Measurements from ENCODE around the gene CALN1. TPM values are rescaled to one million over a fixed set of nuclear protein-coding genes. Genes with fewer than 3 reads are reported as not detected.

Gene CALN1
- total RNA-seq, 4 donors from 2014 or later: 0.04 TPM; not detected in 3

GRCh38 chr7:72309476-72309875 lies 102.7 kb downstream of the CALN1 start:
- Histone ChIP-seq H3K9me3 (no peaks in the 10 kb centered on the region), H3K27ac (no peak overlapping the region), H3K4me3 (no peak overlapping the region), H3K27me3 (no peaks in the 10 kb centered on the region), H3K4me1 (no peaks in the 10 kb centered on the region), H3K36me3 (no peaks in the 10 kb centered on the region)
- no peak for ATAC-seq
- WGBS, 2 donors (ENCODE audit: low coverage in 1 of 2): 88% methylated on average over 7 of the region's 9 CpGs; no CpG with 5 or more reads in 1 of the 2 donors
- TF ChIP-seq POLR2A (IDR thresholded peaks at IDR 0.05) (no peak), POLR2AphosphoS5 (IDR thresholded peaks at IDR 0.05) (no peak), CTCF (IDR thresholded peaks at IDR 0.05) (no peak), EP300 (IDR thresholded peaks at IDR 0.05) (no peak)

GRCh38 chr7:72308986-72309385 lies 103.2 kb downstream of the CALN1 start:
- no peak for ATAC-seq

GRCh38 chr7:72307566-72307965 lies 104.6 kb downstream of the CALN1 start:
- TF ChIP-seq POLR2AphosphoS5 (IDR thresholded peaks at IDR 0.05) (no peak), CTCF (IDR thresholded peaks at IDR 0.05) (no peak), EP300 (IDR thresholded peaks at IDR 0.05) (no peak), POLR2A (IDR thresholded peaks at IDR 0.05) (no peak)
- no peak overlapping the region for H3K27ac ChIP-seq
- no peak overlapping the region for H3K4me3 ChIP-seq
- H3K4me1 ChIP-seq: no peaks in the 10 kb centered on the region
- H3K27me3 ChIP-seq: no peaks in the 10 kb centered on the region
- no peak for ATAC-seq
- WGBS, 2 donors (ENCODE audit: low coverage in 1 of 2): 69% methylated on average over 4 of the region's 9 CpGs; no CpG with 5 or more reads in 1 of the 2 donors
- no peaks in the 10 kb centered on the region for H3K36me3 ChIP-seq
- no peaks in the 10 kb centered on the region for H3K9me3 ChIP-seq

More at GRCh38 chr7:72308986-72309385, 103.2 kb downstream of the CALN1 start:
- Histone ChIP-seq H3K36me3 (no peaks in the 10 kb centered on the region), H3K9me3 (no peaks in the 10 kb centered on the region), H3K27ac (no peak overlapping the region), H3K4me1 (no peaks in the 10 kb centered on the region), H3K27me3 (no peaks in the 10 kb centered on the region), H3K4me3 (no peak overlapping the region)
- 75 to 78% methylated on average over 1 of the region's 2 CpGs for WGBS, 2 donors (ENCODE audit: low coverage in 1 of 2)
- TF ChIP-seq POLR2A (IDR thresholded peaks at IDR 0.05): no peak
- TF ChIP-seq EP300 (IDR thresholded peaks at IDR 0.05): no peak
- TF ChIP-seq POLR2AphosphoS5 (IDR thresholded peaks at IDR 0.05): no peak
- TF ChIP-seq CTCF (IDR thresholded peaks at IDR 0.05): no peak

- H3K4me3 ChIP-seq: no peak overlapping the region
- H3K27ac ChIP-seq: no peak overlapping the region
- 31 to 50% methylated on average over 1 of the region's 1 CpG for WGBS, 2 donors (ENCODE audit: low coverage in 1 of 2)
- no peaks in the 10 kb centered on the region for H3K36me3 ChIP-seq
- TF ChIP-seq POLR2A (IDR thresholded peaks at IDR 0.05) (no peak), CTCF (IDR thresholded peaks at IDR 0.05) (no peak), POLR2AphosphoS5 (IDR thresholded peaks at IDR 0.05) (no peak), EP300 (IDR thresholded peaks at IDR 0.05) (no peak)
- H3K4me1 ChIP-seq: no peaks in the 10 kb centered on the region
- ATAC-seq: no peak
- no peaks in the 10 kb centered on the region for H3K9me3 ChIP-seq
- H3K27me3 ChIP-seq: no peaks in the 10 kb centered on the region
Measured at GRCh38 chr7:72298912-72299311, 113.2 kb downstream of the CALN1 start.

GRCh38 chr7:72298091-72298490 lies 114.0 kb downstream of the CALN1 start:
- Histone ChIP-seq H3K27ac (no peak overlapping the region), H3K4me1 (no peaks in the 10 kb centered on the region), H3K9me3 (peaks cover 0 to 3% (median 0%) of the 10 kb centered on the region in 3 donors), H3K4me3 (no peak overlapping the region), H3K27me3 (no peaks in the 10 kb centered on the region), H3K36me3 (no peaks in the 10 kb centered on the region)
- TF ChIP-seq POLR2AphosphoS5 (IDR thresholded peaks at IDR 0.05) (no peak), CTCF (IDR thresholded peaks at IDR 0.05) (no peak), EP300 (IDR thresholded peaks at IDR 0.05) (no peak), POLR2A (IDR thresholded peaks at IDR 0.05) (no peak)
- ATAC-seq: no peak
- WGBS, 2 donors (ENCODE audit: low coverage in 1 of 2): 86 to 91% methylated on average over 5 of the region's 5 CpGs

All from gastroesophageal sphincter (tissue), 4 donors.